AG04450 (cell line): ENCODE results near the gene ELOVL3. TPM values are rescaled to one million over a fixed set of nuclear protein-coding genes. Genes with fewer than 3 reads are reported as not detected.

Experiments used
- CTCF ChIA-PET: fragments of 300-600, 350-600 bp; formaldehyde crosslinking; extraction: SDS; loops from one replicate; lab custom pipeline; 2022; ENCODE audit warnings: antibody characterized with exemption, inconsistent platforms; lab: Charles Lee
- POLR2A ChIA-PET: fragments of 350-600 bp; formaldehyde crosslinking; extraction: SDS; loops from one replicate; lab custom pipeline; 2021; ENCODE audit warnings: antibody characterized with exemption, inconsistent platforms; lab: Yijun Ruan, JAX
- DNase-seq: peaks from one replicate; pipeline ENCODE4 v3.0.0-alpha.2; 2011; ENCODE audit warnings: low read depth, low spot score
- H3K27ac ChIP-seq: one replicate; pipeline ENCODE4 v1.5.1; 2012; ENCODE audit warnings: low read depth, low read length, control low read depth
- H3K27me3 ChIP-seq: one replicate; pipeline ENCODE4 v1.6.0; 2012; ENCODE audit warnings: low read length; ENCODE audit not compliant: control insufficient read depth, insufficient read depth
- H3K4me3 ChIP-seq: 2 replicates; pipeline ENCODE4 v1.5.1; 2011; ENCODE audit warnings: mild to moderate bottlenecking, low read depth, low read length, control low read depth
- H3K9me3 ChIP-seq: 2 replicates; pipeline ENCODE4 v1.5.1; 2012; ENCODE audit warnings: low read length; ENCODE audit not compliant: control insufficient read depth, insufficient read depth
- CTCF ChIP-seq: IDR thresholded peaks from 2 replicates; pipeline ENCODE4 v1.5.1; 2011; ENCODE audit warnings: low read depth, low read length, control low read depth, inconsistent platforms
- polyA plus RNA-seq: library from polyadenylated mRNA; depleted of rRNA; stranded (reverse); fragments of >200 nt; gene quantifications from 2 replicates; pipeline ENCODE4 v1.2.3, GENCODE V29; 2011; rRNA removed

Gene ELOVL3
- polyA plus RNA-seq, 1 experiment, result 0.16 TPM

- Histone ChIP-seq H3K4me3 (no peak overlapping the region), H3K27me3 (no peaks in the 10 kb centered on the region), H3K9me3 (no peaks in the 10 kb centered on the region), H3K27ac (no peak overlapping the region)
- CTCF ChIA-PET, result interaction anchor here (1.0 kb wide), 1 partner anchor 106 kb away, joined by 3 read pairs; no protein-coding TSS in a partner anchor
- TF ChIP-seq CTCF, result no peak
- POLR2A ChIA-PET, result no interaction called here
- no peak for DNase-seq
Measured at GRCh38 chr10:102275343-102275742, 49.2 kb downstream of the ELOVL3 start.

GRCh38 chr10:102279104-102279503, 53.0 kb downstream of the ELOVL3 start:
- no peaks in the 10 kb centered on the region for H3K27me3 ChIP-seq
- ChIA-PET CTCF (interaction anchor here (1.2 to 1.3 kb wide), 2 partner anchors 19 to 73 kb away, joined by 3 to 5 read pairs; no protein-coding TSS in a partner anchor), POLR2A (no interaction called here)
- TF ChIP-seq CTCF, result no peak
- no peaks in the 10 kb centered on the region for H3K9me3 ChIP-seq
- no peak overlapping the region for H3K27ac ChIP-seq
- no peak overlapping the region for H3K4me3 ChIP-seq
- DNase-seq, result no peak

Other genes with a start within 250 kb of the ELOVL3 start
- gene ARMH3, start 170.1 kb upstream of the ELOVL3 start, polyA plus RNA-seq, result 19.5 and 19.8 TPM in 2 replicates
- 6.4 and 9.0 TPM in 2 replicates for gene HPS6, start 160.9 kb upstream of the ELOVL3 start, polyA plus RNA-seq
- 95.7 and 106 TPM in 2 replicates for gene LDB1, start 105.9 kb upstream of the ELOVL3 start, polyA plus RNA-seq
- 14.1 and 18.5 TPM in 2 replicates for gene PPRC1, start 93.3 kb upstream of the ELOVL3 start, polyA plus RNA-seq
- gene NOLC1, start 73.9 kb upstream of the ELOVL3 start, polyA plus RNA-seq, result 60.9 and 80.8 TPM in 2 replicates
- not detected in 2 replicates for gene PITX3, start 15.2 kb downstream of the ELOVL3 start, polyA plus RNA-seq
- gene GBF1, start 19.2 kb downstream of the ELOVL3 start, polyA plus RNA-seq, result 31.9 and 43.8 TPM in 2 replicates
- 26.1 and 29.3 TPM in 2 replicates for gene NFKB2, start 169.4 kb downstream of the ELOVL3 start, polyA plus RNA-seq
- 5.5 and 8.2 TPM in 2 replicates for gene PSD, start 192.5 kb downstream of the ELOVL3 start, polyA plus RNA-seq
- 2.7 and 4.3 TPM in 2 replicates for gene FBXL15, start 194.5 kb downstream of the ELOVL3 start, polyA plus RNA-seq
- 61.1 and 68.6 TPM in 2 replicates for gene CUEDC2, start 206.3 kb downstream of the ELOVL3 start, polyA plus RNA-seq
- 0.06 TPM in 1 of 2 replicates, not detected in the other for gene C10orf95, start 225.2 kb downstream of the ELOVL3 start, polyA plus RNA-seq